Fibroblast of mammary gland (primary cell): Measurements from ENCODE around the gene TTC28.
A peak's percentile ranks its signal among the peaks of the same experiment; 100 is the strongest.

Experiments used
- DNase-seq: peaks from one replicate; pipeline ENCODE4 v3.0.0-alpha.2; 2010; ENCODE audit warnings: low read depth
- H3K4me3 ChIP-seq: 2 replicates; pipeline ENCODE4 v1.5.1; 2011; ENCODE audit warnings: low read depth, mild to moderate bottlenecking, low read length, moderate library complexity; ENCODE audit not compliant: control insufficient read depth
- CTCF ChIP-seq: conservative IDR thresholded peaks from 2 replicates; pipeline ENCODE4 v1.5.1; 2011; ENCODE audit warnings: low read depth, low read length, inconsistent platforms; ENCODE audit not compliant: control insufficient read depth, insufficient read depth

TTC28 gene

GRCh38 chr22:28398355-28398754 is 281.3 kb downstream of the TTC28 start:
- DNase-seq: no peak
- no peak overlapping the region for H3K4me3 ChIP-seq
- no peak for TF ChIP-seq CTCF

DNA sequence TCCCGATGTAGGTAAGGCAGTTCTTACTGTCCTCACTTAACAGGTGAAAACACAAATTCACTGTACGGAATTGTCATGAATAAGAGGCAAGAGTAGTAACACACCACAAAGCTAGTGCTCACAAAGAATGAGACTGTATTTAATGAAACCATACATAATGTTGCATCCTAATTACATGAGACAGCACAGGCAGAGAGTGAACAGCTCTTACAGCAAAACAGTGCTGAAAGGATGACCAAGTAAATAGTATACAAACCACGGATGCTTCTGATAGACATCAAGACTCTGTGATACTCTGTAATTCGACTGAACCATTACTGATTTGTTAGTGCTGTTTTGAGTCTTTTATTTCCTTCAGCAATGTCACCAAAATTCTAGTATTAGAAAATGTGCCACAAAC is 282.3 kb downstream of the TTC28 start:
- no peak for DNase-seq
- TF ChIP-seq CTCF: no peak
- H3K4me3 ChIP-seq: no peak overlapping the region

- peak; percentile 47 for DNase-seq
- no peak for TF ChIP-seq CTCF
- H3K4me3 ChIP-seq: no peak overlapping the region
Observed at GRCh38 chr22:28395920-28396753, 283.5 kb downstream of the TTC28 start.

DNA sequence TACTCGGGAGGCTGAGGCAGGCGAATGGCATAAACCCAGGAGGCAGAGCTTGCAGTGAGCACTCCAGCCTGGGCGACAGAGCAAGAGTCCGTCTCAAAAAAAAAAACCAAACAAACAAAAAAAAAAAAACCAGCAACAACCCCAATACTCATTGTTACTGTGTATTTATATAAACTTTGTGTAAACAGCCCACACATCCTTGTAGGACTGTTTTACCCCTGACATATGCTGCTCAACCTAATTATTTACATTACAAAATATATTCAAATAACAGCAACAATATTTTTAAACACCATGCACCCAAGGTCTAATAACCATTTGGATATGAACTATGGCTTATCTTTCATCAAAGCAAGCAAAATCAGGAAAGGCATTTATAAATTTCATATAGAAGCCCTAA is 284.1 kb downstream of the TTC28 start:
- no peak for TF ChIP-seq CTCF
- no peak for DNase-seq
- H3K4me3 ChIP-seq: no peak overlapping the region

- H3K4me3 ChIP-seq: no peak overlapping the region
- DNase-seq: no peak
- no peak for TF ChIP-seq CTCF
Observed at GRCh38 chr22:28394513-28395110, 285.0 kb downstream of the TTC28 start.

GRCh38 chr22:28381429-28382167 is 298.0 kb downstream of the TTC28 start:
- no peak for TF ChIP-seq CTCF
- H3K4me3 ChIP-seq: no peak overlapping the region
- DNase-seq: peak; percentile 15
